HG02885 (cell line): ENCODE data around the gene CNP.

Experiments used
- ATAC-seq: cut with Tn5 transposase; IDR thresholded peaks from one replicate; pipeline ENCODE4 v1.9.1; 2021; ENCODE audit warnings: mild to moderate bottlenecking; ENCODE audit not compliant: unreplicated experiment, poor library complexity

Gene CNP

GRCh38 chr17:41939693-41940090, 26.9 kb upstream of the CNP start:
- no peak for ATAC-seq

- ATAC-seq: no peak
Observed at GRCh38 chr17:41941168-41941567, 25.4 kb upstream of the CNP start.

- no peak for ATAC-seq
Observed at GRCh38 chr17:41942626-41943373, 23.8 kb upstream of the CNP start.

- ATAC-seq: no peak
Observed at GRCh38 chr17:41943492-41943891, 23.1 kb upstream of the CNP start.

- ATAC-seq: no peak
Observed at GRCh38 chr17:41944943-41945342, 21.7 kb upstream of the CNP start.

GRCh38 chr17:41948762-41949460, 17.7 kb upstream of the CNP start:
- ATAC-seq: no peak

GRCh38 chr17:41956522-41956921, 10.1 kb upstream of the CNP start:
- ATAC-seq: no peak

GRCh38 chr17:41957031-41957868, 9.3 kb upstream of the CNP start:
- ATAC-seq: no peak

- ATAC-seq: no peak
Observed at GRCh38 chr17:41957869-41958439, 8.6 kb upstream of the CNP start.

GRCh38 chr17:41959030-41959335, 7.6 kb upstream of the CNP start:
- ATAC-seq: no peak

GRCh38 chr17:41959336-41960095, 7.1 kb upstream of the CNP start:
- ATAC-seq: no peak

GRCh38 chr17:41962111-41962510, 4.5 kb upstream of the CNP start:
- no peak for ATAC-seq

GRCh38 chr17:41962768-41963434, 3.7 kb upstream of the CNP start:
- no peak for ATAC-seq

GRCh38 chr17:41965694-41966462, 717 bp upstream of the CNP start:
- ATAC-seq: no peak

GRCh38 chr17:41967141-41967920, 736 bp downstream of the CNP start:
- ATAC-seq: peak; percentile 13

GRCh38 chr17:41967921-41968578, 1.5 kb downstream of the CNP start:
- ATAC-seq: no peak

GRCh38 chr17:41968676-41969075, 2.1 kb downstream of the CNP start:
- ATAC-seq: no peak

GRCh38 chr17:41970901-41971331, 4.3 kb downstream of the CNP start:
- ATAC-seq: no peak
